ENCODE data around the gene RANBP2.

GRCh38 chr2:108809936-108810335 is 90.7 kb downstream of the RANBP2 start:
- TF ChIP-seq REST (IDR thresholded peaks at IDR 0.05; ENCODE audit: low read depth) = no peak
- TF ChIP-seq RAD21 (IDR thresholded peaks at IDR 0.05; ENCODE audit: low read depth) = no peak

Data from Ishikawa (cell line).